ENCODE data around the gene QRICH2. TPM values are rescaled to one million over a fixed set of nuclear protein-coding genes. Genes with fewer than 3 reads are reported as not detected.

The QRICH2 gene
- total RNA-seq, 1 donor from 2014 or later: 11.7 TPM

- peaks cover 10% of the 10 kb centered on the region for H3K27me3 Mint-ChIP-seq
- H3K9me3 Mint-ChIP-seq: no peaks in the 10 kb centered on the region
- H3K27ac Mint-ChIP-seq: no peak overlapping the region
- peaks cover 21% of the 10 kb centered on the region for H3K4me1 Mint-ChIP-seq (ENCODE audit: unreplicated experiment)
- TF ChIP-seq CTCF (conservative IDR thresholded peaks at IDR 0.05): no peak
- no peak for DNase-seq (ENCODE audit: extremely low spot score, unreplicated experiment)
- H3K36me3 Mint-ChIP-seq: no peaks in the 10 kb centered on the region
- peak overlapping the region; percentile 73 for H3K4me3 Mint-ChIP-seq
Observed at GRCh38 chr17:76237859-76238313, 70.2 kb downstream of the QRICH2 start.

GRCh38 chr17:76236603-76237002, 71.5 kb downstream of the QRICH2 start:
- no peak for TF ChIP-seq CTCF (conservative IDR thresholded peaks at IDR 0.05)
- Mint-ChIP-seq H3K27ac (no peak overlapping the region), H3K4me3 (no peak overlapping the region), H3K4me1 (ENCODE audit: unreplicated experiment) (peaks cover 20% of the 10 kb centered on the region), H3K36me3 (no peaks in the 10 kb centered on the region), H3K9me3 (no peaks in the 10 kb centered on the region), H3K27me3 (peaks cover 8% of the 10 kb centered on the region)
- no peak for DNase-seq (ENCODE audit: extremely low spot score, unreplicated experiment)

GRCh38 chr17:76235883-76236282, 72.2 kb downstream of the QRICH2 start:
- no peak for DNase-seq (ENCODE audit: extremely low spot score, unreplicated experiment)
- TF ChIP-seq CTCF (conservative IDR thresholded peaks at IDR 0.05): no peak
- no peaks in the 10 kb centered on the region for H3K9me3 Mint-ChIP-seq
- no peak overlapping the region for H3K27ac Mint-ChIP-seq
- no peaks in the 10 kb centered on the region for H3K36me3 Mint-ChIP-seq
- peaks cover 5% of the 10 kb centered on the region for H3K27me3 Mint-ChIP-seq
- no peak overlapping the region for H3K4me3 Mint-ChIP-seq
- H3K4me1 Mint-ChIP-seq (ENCODE audit: unreplicated experiment): peaks cover 15% of the 10 kb centered on the region

- no peak for TF ChIP-seq CTCF (conservative IDR thresholded peaks at IDR 0.05)
- H3K4me1 Mint-ChIP-seq (ENCODE audit: unreplicated experiment): peaks cover 13% of the 10 kb centered on the region
- H3K36me3 Mint-ChIP-seq: no peaks in the 10 kb centered on the region
- H3K9me3 Mint-ChIP-seq: no peaks in the 10 kb centered on the region
- no peak overlapping the region for H3K27ac Mint-ChIP-seq
- no peak overlapping the region for H3K4me3 Mint-ChIP-seq
- H3K27me3 Mint-ChIP-seq: peaks cover 3% of the 10 kb centered on the region
- DNase-seq (ENCODE audit: extremely low spot score, unreplicated experiment): no peak
Observed at GRCh38 chr17:76234354-76234679, 73.8 kb downstream of the QRICH2 start.

GRCh38 chr17:76233588-76234353, 74.3 kb downstream of the QRICH2 start:
- H3K36me3 Mint-ChIP-seq: no peaks in the 10 kb centered on the region
- H3K9me3 Mint-ChIP-seq: no peaks in the 10 kb centered on the region
- H3K4me1 Mint-ChIP-seq (ENCODE audit: unreplicated experiment): peaks cover 8% of the 10 kb centered on the region
- H3K27ac Mint-ChIP-seq: no peak overlapping the region
- peaks cover 2% of the 10 kb centered on the region for H3K27me3 Mint-ChIP-seq
- no peak overlapping the region for H3K4me3 Mint-ChIP-seq
- DNase-seq (ENCODE audit: extremely low spot score, unreplicated experiment): no peak
- TF ChIP-seq CTCF (conservative IDR thresholded peaks at IDR 0.05): no peak
